GM19468 (cell line): ENCODE data around the gene ARHGEF33.
"Not testable (repeated sequence)": the region's sequence is repeated elsewhere in the genome, so short reads cannot be mapped to it uniquely, and the experiment has no call there.

Experiments
- ATAC-seq: cut with Tn5 transposase; IDR thresholded peaks from one replicate; pipeline ENCODE4 v1.9.1; 2021; ENCODE audit warnings: mild to moderate bottlenecking, moderate library complexity, moderate number of reproducible peaks; ENCODE audit not compliant: unreplicated experiment; ENCODE audit errors: extremely low read depth

The ARHGEF33 gene

GRCh38 chr2:38907743-38908562 is 18.3 kb downstream of the ARHGEF33 start:
- peak; percentile 64 for ATAC-seq

GRCh38 chr2:38909872-38910271 is 20.2 kb downstream of the ARHGEF33 start:
- no peak for ATAC-seq

GRCh38 chr2:38911191-38911590 is 21.5 kb downstream of the ARHGEF33 start:
- ATAC-seq = no peak

GRCh38 chr2:38912619-38913018 is 22.9 kb downstream of the ARHGEF33 start:
- no peak for ATAC-seq

GRCh38 chr2:38922389-38922788 is 32.7 kb downstream of the ARHGEF33 start:
- ATAC-seq = no peak

- ATAC-seq = no peak
These were observed 33.2 kb downstream of the ARHGEF33 start for GRCh38 chr2:38922902-38923301.

GRCh38 chr2:38925982-38926381 is 36.3 kb downstream of the ARHGEF33 start:
- ATAC-seq = no peak

- ATAC-seq = no peak
These were observed 40.9 kb downstream of the ARHGEF33 start for GRCh38 chr2:38930600-38930999.

GRCh38 chr2:38932586-38932985 is 42.9 kb downstream of the ARHGEF33 start:
- ATAC-seq = no peak

GRCh38 chr2:38933653-38934052 is 44.0 kb downstream of the ARHGEF33 start:
- no peak for ATAC-seq

GRCh38 chr2:38934742-38935141 is 45.1 kb downstream of the ARHGEF33 start:
- ATAC-seq = no peak

- ATAC-seq = no peak
These were observed 46.0 kb downstream of the ARHGEF33 start for GRCh38 chr2:38935568-38936172.

- not testable (repeated sequence) for ATAC-seq
These were observed 46.8 kb downstream of the ARHGEF33 start for GRCh38 chr2:38936516-38936915.

- no peak for ATAC-seq
These were observed 47.9 kb downstream of the ARHGEF33 start for GRCh38 chr2:38937548-38937947.

- ATAC-seq = no peak
These were observed 51.1 kb downstream of the ARHGEF33 start for GRCh38 chr2:38940746-38941145.

GRCh38 chr2:38943784-38944183 is 54.1 kb downstream of the ARHGEF33 start:
- no peak for ATAC-seq

GRCh38 chr2:38945372-38945771 is 55.7 kb downstream of the ARHGEF33 start:
- no peak for ATAC-seq

- no peak for ATAC-seq
These were observed 56.2 kb downstream of the ARHGEF33 start for GRCh38 chr2:38945911-38946310.

- no peak for ATAC-seq
These were observed 57.9 kb downstream of the ARHGEF33 start for GRCh38 chr2:38947241-38948239.

GRCh38 chr2:38948387-38948882 is 58.8 kb downstream of the ARHGEF33 start:
- ATAC-seq = no peak
